Hepatocyte (in vitro differentiated cells): ENCODE data around the gene SIRT7.

Experiments used
- EZH2 ChIP-seq: fragments of 200-600 bp; sonication (generic); IDR thresholded peaks from 2 replicates; pipeline ENCODE4 v1.6.1; 2016; ENCODE audit warnings: antibody characterized with exemption, mild to moderate bottlenecking, borderline replicate concordance
- TF ChIP-seq, protein P1 (sequence below): fragments of 200-600 bp; sonication (generic); IDR thresholded peaks from 2 replicates; pipeline ENCODE4 v1.5.1; 2016; ENCODE audit warnings: antibody characterized with exemption, mild to moderate bottlenecking; ENCODE audit not compliant: poor library complexity

DNA sequence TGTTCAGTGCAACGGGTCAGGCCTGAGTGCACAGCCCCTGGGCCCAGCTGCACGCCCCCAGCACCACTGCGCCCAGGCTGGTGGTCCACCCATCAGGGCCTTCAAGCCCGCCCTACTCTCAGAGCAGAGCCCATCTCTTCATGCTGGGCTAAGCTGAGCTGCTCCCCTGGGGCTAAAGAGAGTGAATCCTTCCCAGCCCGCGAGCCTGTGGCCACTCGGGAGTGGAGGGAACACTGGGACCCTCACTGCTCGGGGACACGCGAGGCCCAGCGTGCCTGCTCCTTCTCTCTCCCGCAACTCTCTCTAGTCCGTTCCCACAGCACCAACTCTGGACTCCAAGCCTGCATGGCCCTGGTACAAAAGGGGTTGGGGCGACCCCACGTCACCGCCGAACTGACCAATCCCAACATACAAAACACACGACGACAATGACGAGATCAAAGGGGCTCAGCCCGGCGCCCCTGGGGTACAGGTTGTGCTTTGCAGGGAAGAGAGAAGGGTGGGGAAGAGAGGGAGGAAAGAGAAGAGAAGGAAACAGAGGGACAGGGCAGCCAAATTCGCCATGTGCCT is 4.1 kb upstream of the SIRT7 start:
- TF ChIP-seq, protein P1, sequence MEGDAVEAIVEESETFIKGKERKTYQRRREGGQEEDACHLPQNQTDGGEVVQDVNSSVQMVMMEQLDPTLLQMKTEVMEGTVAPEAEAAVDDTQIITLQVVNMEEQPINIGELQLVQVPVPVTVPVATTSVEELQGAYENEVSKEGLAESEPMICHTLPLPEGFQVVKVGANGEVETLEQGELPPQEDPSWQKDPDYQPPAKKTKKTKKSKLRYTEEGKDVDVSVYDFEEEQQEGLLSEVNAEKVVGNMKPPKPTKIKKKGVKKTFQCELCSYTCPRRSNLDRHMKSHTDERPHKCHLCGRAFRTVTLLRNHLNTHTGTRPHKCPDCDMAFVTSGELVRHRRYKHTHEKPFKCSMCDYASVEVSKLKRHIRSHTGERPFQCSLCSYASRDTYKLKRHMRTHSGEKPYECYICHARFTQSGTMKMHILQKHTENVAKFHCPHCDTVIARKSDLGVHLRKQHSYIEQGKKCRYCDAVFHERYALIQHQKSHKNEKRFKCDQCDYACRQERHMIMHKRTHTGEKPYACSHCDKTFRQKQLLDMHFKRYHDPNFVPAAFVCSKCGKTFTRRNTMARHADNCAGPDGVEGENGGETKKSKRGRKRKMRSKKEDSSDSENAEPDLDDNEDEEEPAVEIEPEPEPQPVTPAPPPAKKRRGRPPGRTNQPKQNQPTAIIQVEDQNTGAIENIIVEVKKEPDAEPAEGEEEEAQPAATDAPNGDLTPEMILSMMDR, result no peak
- TF ChIP-seq EZH2, result no peak
